ENCODE data around the gene OSBPL5. TPM values are rescaled to one million over a fixed set of nuclear protein-coding genes. Genes with fewer than 3 reads are reported as not detected.
A peak's percentile ranks its signal among the peaks of the same experiment; 100 is the strongest.

OSBPL5 gene
- total RNA-seq, 1 experiment from 2014 or later = 11.0 TPM

DNA sequence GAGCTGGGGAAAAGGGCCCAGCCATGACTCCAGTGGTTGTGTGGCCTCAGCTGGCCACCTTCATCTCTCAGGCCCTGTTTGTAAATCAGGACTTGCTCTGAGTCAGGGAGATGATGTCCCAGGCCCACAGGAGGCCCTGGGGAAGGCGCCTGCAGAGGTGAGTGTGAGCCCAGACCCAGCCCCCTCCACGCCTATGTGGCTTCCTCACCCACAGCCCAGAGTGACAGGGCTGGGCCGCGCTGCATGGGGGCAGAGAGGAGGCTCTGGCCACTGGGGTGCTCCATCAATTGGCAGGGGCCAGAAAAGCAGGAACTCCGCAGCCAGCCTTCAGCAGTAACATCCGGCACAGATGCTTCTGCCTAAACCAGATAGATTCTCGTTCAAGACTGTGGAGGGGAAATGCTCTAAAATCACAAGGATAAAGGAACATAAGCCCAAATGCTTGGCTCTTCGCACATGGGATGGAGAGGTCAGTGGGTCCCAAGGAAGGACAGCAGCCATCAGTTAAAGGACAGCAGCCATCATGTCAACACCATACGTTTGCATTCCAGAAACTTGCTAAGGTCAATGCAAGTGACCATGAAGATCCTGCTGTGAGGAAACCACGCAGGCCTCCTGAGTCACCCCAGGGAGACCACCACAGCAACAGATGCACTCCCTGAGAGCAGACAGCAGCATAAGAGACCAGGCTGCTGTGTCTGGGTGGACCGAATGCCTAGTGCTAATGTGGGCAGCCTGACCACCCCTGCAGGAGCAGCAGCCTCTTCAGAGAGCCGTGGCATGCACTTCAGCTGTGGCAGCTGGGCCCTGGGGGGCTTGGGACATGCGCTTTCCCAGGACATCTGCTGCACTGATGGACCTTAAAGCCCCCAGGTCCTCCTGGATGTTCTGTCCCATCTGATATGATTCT lies 28.3 kb downstream of the OSBPL5 start:
- DNase-seq = no peak
- H3K36me3 ChIP-seq = no peaks in the 10 kb centered on the region
- H3K4me3 ChIP-seq = no peak overlapping the region
- H3K27me3 ChIP-seq = no peaks in the 10 kb centered on the region
- H3K9me3 ChIP-seq = no peaks in the 10 kb centered on the region

DNA sequence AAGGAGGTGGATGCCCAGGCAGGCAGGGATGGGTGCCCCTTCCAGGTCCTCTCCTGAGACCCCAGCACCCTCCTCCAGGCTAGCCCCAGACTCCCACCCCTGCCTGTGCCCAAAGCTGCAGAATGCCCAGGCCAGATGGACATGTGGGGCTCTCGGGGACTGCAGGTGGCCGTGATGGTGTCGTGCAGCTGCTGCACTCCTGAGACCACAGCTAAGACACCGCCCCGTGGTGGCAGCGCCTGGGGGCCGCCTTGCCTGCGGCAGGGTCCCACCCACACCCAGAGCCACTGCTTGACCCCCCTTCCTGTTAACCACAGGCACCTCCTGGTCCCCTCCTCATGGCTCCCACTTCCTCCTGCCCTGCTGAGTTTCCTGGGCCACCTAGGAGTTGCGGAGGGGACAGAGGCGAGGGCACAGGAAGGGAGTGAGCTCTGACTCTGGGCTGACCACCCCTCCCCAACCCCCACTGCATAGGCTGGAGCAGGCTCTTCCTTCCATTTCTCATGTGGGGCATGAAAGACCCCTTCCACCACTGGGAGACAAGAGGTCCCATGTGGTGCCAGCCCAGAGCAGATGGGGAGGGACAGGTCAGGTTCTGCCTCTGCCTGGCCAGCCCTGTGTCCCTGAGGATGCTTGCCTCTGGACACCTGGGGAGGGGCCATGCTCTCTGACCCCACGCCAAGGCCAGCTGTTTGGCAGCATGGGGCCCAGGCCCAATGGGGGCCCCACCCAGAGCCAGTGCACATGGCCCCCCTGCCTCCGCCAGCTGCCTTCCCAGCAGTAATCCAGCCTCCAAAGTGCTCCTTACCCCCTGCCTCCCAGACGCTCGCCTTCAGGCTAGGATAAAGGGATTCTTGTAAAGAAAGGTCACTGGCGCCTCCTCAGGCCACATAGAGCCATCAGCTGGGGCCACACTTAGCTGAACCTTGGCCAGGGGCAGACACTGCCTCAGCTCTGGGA lies 29.3 kb downstream of the OSBPL5 start:
- no peak for DNase-seq
- no peak overlapping the region for H3K4me3 ChIP-seq
- H3K36me3 ChIP-seq = no peaks in the 10 kb centered on the region
- H3K27me3 ChIP-seq = no peaks in the 10 kb centered on the region
- H3K9me3 ChIP-seq = no peaks in the 10 kb centered on the region

DNA sequence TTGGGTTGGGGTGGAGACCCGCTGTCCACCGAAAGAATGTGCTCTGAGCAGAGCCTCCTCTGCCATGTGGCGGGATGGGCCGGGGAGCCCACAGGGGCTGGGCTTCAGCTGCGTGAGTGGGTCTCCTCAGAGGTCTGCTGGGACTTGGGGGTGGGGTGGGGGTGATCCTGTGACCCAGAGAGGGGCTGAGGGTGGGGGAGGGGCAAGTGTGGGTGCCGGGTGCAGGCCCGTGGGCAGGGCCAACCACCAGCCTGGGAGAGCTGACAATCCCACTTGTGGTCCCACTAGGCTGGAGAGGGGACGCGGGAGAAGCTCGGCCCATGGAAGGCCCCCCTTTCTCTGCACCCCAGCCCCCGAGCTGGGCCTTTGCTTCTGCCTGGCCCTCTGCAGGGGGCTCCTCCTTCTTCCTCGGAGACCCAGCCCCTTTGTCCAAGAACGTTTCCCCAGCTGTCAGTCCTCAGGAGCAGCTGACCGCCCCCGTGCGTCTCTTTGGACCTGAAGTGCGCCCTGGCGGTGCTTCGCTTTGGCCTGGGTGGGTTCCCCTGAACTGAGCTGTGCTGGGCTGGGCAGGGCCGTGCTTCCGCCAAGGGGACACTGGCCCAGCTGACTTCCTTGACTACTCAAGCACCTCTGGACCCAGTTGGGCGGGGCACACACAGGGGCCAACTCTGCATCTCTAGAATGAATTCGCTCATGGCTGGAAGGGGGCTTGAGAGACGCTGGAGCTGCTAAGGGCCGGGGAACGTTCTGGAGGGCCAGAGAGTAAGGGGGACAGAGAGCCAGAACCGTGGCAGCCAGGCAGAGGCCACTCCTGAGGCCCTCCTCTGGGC lies 30.2 kb downstream of the OSBPL5 start:
- Histone ChIP-seq H3K4me3 (no peak overlapping the region), H3K27me3 (no peaks in the 10 kb centered on the region), H3K36me3 (no peaks in the 10 kb centered on the region), H3K9me3 (no peaks in the 10 kb centered on the region)
- DNase-seq = no peak

DNA sequence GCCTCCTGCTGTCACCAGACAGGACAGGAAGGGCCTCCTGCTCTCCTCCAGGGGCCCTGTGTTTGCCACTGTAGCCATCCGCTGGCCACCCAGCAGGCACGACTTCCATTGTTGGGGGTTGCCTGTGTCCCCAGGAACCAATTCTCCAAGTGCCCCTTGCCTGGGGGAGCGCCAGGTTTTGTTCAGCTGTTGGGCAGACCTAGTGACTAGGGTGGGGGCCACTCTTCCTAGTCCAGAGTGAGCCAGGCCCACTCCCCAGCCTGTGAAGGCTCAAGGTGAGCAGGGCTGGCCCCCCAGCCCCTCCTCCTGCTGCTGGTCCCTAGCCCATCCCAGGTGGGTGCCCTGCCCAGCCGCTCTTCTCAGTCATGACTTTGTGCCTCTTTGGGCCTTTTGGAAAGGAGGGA lies 30.9 kb downstream of the OSBPL5 start:
- DNase-seq = no peak

DNA sequence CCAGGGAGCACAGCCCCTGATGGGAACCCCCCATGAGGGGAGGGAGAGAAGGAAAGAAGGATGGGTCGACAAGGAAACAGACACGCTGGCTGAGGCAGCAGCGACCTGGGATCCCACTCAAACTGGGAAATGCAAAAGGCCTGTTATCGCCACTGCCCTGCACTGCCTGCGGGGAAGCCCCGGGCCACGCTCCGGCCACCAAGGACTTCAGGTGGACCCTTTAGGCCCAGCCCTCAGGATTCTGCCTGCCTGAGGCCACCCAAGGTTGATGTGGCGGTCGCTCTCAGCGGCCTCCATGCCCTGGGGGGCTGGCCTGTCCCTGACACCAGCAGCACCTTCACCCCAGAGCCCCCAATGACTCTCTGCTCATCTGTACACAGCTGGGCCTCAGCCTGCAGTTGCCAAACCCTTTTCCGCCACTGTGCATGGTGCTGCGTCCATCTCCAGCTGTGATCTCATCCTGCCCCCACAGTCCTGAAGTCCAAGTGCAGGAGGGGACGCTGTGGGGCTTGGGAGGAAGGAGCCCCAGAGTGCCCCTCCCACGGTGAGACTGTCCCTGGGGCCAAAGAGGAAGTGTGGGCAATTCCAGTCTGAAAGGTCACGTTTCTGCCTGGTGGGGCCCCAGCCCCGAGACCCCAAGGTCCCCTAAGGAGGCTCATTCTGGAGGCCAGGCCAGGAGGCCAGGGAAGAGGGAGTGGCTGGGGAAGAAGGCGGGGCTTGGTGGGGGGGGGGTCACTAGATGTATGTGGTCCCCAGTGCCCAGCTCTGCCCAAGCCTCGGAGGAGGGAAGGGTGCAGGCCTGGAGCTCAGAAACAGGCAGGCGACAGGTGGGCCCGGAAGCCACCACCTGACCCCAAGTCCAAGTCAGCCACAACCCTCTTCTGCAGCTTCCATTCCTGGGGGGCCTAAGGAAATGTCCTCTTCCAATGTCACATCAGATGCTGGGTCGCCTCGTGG lies 31.6 kb downstream of the OSBPL5 start:
- Histone ChIP-seq H3K9me3 (no peaks in the 10 kb centered on the region), H3K27me3 (no peaks in the 10 kb centered on the region), H3K36me3 (no peaks in the 10 kb centered on the region), H3K4me3 (no peak overlapping the region)
- no peak for DNase-seq

More for the DNA sequence above, 30.9 kb downstream of the OSBPL5 start:
- Histone ChIP-seq H3K4me3 (no peak overlapping the region), H3K27me3 (no peaks in the 10 kb centered on the region), H3K9me3 (no peaks in the 10 kb centered on the region), H3K36me3 (no peaks in the 10 kb centered on the region)

DNA sequence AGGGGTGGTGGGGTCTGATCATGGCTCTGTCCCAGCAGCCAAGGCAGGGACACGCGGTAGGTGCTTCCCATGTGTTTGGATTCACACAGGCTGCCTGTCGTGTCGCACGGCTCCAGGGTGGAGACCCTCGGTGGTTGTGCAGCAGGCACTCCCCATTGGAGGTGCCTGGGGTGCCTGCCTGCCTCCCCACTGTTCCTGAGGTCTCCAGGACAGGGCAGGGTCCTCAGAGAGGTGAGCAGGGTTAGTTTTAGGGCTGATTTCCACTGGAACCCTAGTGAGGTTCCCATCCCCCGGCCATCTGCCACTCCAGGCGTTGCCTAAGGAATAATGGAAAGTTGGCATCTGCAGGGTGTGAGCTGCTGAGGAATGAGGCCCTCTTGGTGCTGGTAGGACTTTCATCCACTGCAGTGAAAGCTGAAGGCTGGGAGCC lies 32.3 kb downstream of the OSBPL5 start:
- no peaks in the 10 kb centered on the region for H3K27me3 ChIP-seq
- no peak overlapping the region for H3K4me3 ChIP-seq
- no peaks in the 10 kb centered on the region for H3K36me3 ChIP-seq
- no peaks in the 10 kb centered on the region for H3K9me3 ChIP-seq
- DNase-seq = no peak

DNA sequence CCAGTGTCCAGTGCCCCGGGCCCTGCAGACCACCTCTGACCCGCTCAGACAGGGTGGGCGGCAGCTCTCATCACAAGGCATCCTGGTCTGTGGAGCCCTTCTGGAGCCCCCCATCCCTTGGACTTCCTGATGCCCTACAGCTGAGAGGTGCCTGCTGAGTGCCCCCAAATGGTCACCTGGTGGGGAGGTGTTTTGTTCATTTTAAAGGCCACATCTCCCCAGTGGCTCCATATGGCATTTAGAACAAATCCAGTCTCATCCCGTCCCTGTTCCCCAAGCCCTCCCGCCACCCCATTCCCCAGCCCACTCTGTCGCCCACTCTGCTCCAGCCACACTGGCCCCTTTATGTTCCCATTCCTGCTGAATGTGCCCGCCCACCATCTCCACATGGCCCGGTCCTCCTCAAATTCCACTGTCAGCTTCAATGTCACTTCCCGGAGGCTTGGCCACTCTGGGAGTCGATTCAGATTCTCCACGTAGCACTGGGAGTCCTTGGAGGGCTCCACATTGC lies 32.8 kb downstream of the OSBPL5 start:
- DNase-seq = no peak
- Histone ChIP-seq H3K27me3 (no peaks in the 10 kb centered on the region), H3K4me3 (no peak overlapping the region), H3K9me3 (no peaks in the 10 kb centered on the region), H3K36me3 (no peaks in the 10 kb centered on the region)

DNA sequence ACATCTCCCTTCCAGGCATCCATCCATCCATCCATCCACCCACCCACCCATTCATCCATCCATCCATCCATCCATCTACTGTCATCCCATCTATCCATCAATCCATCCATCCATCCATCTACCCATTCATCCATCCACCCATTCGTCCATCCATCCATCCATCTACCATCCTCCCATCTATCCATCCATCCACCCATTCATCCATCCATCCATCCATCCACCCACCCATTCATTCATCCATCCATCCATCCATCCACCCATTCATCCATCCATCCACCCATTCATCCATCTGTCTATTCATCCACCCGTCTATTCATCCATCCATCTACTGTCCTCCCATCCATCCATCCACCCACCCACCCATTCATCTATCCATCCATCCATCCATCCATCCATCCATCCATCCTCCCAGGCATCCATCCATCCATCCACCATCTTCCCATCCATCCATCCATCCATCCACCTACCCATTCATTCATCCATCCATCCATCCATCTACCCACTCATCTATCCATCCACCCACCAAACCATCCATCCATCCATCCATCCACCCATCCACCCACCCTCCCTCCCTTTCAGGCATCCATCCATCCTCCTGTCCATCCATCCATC lies 33.7 kb downstream of the OSBPL5 start:
- no peaks in the 10 kb centered on the region for H3K27me3 ChIP-seq
- H3K36me3 ChIP-seq = no peaks in the 10 kb centered on the region
- no peak for DNase-seq
- H3K9me3 ChIP-seq = no peaks in the 10 kb centered on the region
- H3K4me3 ChIP-seq = no peak overlapping the region

DNA sequence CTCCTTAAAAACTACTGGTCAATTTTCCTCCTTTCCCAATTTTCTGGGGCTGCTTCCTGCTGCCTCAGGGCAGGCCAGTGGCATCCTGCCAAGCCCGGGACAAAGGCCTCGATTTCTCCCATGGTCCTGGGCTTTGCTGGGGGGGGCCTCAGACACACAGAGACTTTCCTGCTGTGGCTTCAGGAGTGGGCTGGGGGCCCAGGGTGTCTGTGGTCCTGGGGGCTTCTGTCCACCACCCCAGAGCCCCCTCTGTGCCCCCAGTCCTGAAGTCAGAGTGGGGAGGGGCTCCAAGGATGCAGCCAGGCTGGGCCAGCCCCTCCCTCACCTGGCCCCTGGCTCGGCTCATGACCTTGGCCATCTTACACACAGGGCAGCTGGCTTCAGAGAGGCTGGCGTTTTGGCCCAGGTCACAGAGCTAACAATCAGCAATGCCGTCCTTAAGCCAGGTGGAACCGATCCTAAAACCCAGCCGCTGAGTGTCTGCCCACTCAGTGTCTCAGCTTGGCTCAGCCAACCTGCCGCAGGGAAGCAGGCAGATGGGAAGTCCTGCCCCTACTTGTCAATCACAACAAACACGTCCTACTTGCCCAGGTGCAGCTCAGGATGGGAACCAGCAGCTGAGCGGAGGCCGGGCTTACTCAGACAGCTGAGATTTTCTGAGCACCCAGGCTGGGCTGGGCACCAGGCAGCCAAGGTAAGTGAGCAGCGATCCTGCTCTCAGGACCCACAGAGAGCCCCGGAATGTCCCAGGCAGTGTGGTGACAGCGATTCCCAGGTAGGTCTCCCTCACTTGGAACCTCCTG lies 34.6 kb downstream of the OSBPL5 start:
- peak; percentile 18 for DNase-seq
- no peak overlapping the region for H3K4me3 ChIP-seq
- H3K9me3 ChIP-seq = no peaks in the 10 kb centered on the region
- no peaks in the 10 kb centered on the region for H3K36me3 ChIP-seq
- no peaks in the 10 kb centered on the region for H3K27me3 ChIP-seq

DNA sequence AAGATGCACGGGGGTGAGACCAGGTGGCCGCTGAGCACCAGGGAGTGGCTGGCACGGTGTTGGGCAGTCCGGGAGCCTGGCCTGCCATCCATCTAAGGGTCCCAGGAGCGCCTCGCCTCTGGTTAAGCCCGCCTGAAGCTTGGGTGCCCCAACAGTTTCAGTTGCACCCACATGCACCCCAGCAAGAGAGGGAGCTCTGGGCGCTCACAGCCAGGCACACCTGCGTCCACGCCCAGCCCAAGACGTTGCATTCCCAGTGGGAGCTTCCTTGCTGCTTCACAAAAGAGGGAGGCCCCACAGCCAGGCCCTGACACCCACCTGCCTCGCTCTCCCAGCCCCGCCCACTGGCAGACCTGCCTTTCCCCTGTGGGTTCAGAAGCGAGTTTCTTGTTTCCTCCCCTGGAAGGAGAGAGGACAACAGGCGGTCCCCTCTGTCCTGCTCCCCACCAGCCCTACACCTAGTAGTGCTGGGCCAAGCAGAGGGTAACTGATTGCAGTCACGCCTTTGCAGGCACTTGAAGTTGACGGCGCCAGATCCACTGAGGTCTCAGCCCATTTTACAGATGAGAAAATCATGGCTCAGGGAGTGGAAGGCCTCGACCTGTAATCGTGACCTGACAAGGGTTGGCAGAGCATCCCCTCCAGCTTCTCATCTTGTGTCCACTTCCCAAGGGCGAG lies 35.4 kb downstream of the OSBPL5 start:
- H3K9me3 ChIP-seq = no peaks in the 10 kb centered on the region
- no peak overlapping the region for H3K4me3 ChIP-seq
- DNase-seq = no peak
- H3K27me3 ChIP-seq = no peaks in the 10 kb centered on the region
- H3K36me3 ChIP-seq = no peaks in the 10 kb centered on the region

DNA sequence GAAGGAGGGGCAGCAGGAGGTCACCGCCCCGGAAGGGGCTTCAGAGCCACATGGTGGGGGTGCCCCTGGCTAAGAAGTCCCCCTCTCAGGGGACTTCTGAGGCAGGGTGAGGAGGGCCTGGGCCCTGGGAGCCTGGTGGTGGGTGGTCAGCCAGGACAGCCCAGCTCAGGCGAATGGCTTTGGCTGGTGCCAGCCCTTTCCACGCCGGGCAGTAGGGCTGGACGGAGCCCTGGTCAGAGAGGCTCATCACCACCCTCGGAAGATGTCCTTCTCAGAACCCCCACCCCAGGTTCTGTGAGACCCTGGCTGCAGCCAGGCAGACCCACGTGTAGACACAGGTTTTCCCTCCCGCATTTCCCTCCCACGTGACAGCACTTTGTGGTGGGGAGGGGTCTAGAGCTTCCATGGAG lies 35.9 kb downstream of the OSBPL5 start:
- Histone ChIP-seq H3K27me3 (no peaks in the 10 kb centered on the region), H3K4me3 (no peak overlapping the region), H3K36me3 (no peaks in the 10 kb centered on the region), H3K9me3 (no peaks in the 10 kb centered on the region)
- no peak for DNase-seq

DNA sequence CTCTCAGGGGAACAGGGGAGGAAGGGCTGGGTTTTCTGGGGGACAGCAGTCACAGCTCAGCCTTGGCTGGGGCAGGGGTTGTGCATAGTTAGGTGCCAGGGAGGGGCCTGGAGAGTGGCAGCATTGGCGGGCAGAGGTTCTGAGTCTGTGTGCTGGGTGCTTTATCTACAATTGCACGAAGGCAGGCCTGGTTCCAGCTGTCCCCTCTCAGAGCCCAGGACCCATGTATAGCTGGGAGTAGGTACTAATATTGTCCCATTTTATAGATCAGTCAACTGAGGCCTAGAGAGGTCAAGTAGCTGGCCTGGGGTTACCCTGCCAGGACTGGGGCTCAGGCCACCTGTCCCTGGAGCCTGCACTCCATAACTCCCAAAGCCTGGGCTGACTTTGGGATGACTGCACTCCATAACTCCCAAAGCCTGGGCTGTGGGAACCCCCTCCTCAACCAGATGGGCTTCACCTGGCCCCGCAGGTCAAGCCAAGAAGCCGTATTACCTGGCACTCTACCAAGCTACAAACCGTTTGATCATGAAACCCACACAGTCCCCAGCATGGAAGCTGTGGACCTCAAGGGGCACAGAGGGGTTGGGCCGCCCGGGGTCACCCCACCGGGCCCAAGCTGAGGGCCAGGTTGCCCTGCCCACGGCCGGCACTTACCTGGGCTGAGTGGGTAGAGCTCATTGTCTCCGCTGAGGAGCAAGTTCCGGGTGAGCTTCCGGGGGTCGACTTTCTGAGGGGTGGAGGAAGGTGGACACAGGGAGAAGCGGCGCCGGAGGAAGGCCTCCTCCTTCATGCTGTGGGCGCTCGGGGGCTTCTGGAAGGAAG lies 36.5 kb downstream of the OSBPL5 start:
- Histone ChIP-seq H3K36me3 (no peaks in the 10 kb centered on the region), H3K9me3 (no peaks in the 10 kb centered on the region), H3K4me3 (no peak overlapping the region), H3K27me3 (no peaks in the 10 kb centered on the region)
- no peak for DNase-seq

DNA sequence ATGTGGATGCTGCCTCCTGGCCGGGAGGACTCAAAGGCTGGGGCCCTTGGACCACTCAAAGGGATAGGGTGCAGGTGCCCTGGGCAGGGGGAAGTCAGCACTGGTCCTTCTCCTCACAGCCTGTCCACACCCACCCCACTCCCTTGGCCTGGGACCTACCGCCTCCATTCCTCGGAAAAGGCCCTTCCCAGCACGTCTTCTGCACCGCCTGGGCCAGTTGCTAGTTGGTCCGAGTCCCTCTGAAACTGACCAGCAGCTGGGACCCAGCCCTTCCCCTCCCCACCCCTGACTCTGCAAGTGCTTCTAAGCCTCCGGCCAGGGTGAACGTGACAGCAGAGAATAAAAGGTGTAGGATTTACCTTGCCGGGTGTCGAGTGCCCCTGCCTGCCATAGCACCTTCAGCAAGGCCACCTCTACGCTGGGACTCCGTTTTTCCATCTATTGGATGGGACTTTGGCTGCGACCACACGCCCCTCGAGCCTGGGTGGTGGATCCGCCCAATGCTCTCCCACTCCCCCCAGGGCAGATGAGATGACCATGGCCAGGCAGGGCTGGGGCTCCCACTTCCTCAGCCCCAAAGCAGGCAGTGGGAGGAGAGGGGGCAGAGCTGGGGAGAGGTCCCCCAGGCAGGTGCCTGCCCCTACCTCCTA lies 37.3 kb downstream of the OSBPL5 start:
- H3K9me3 ChIP-seq = no peaks in the 10 kb centered on the region
- H3K27me3 ChIP-seq = no peaks in the 10 kb centered on the region
- H3K36me3 ChIP-seq = no peaks in the 10 kb centered on the region
- no peak for DNase-seq
- H3K4me3 ChIP-seq = no peak overlapping the region
